ENCODE measurements around the gene COL20A1.

GRCh38 chr20:63297796-63298572 is 5.0 kb downstream of the COL20A1 start:
- TF ChIP-seq CTCF (IDR thresholded peaks at IDR 0.05) = no peak
- no peak for TF ChIP-seq POLR2A (IDR thresholded peaks at IDR 0.05)
- no peak for TF ChIP-seq EP300 (IDR thresholded peaks at IDR 0.05)

All from tibial nerve (tissue), 4 donors.